NCI-H1092 (cell line): ENCODE measurements around the gene TSPAN10.
"Not testable (repeated sequence)": the region's sequence is repeated elsewhere in the genome, so short reads cannot be mapped to it uniquely, and the experiment has no call there.

ENCODE experiments used
- DNase-seq: peaks from one replicate; lab custom pipeline; 2025; lab: John Stamatoyannopoulos, UW

The TSPAN10 gene

DNA sequence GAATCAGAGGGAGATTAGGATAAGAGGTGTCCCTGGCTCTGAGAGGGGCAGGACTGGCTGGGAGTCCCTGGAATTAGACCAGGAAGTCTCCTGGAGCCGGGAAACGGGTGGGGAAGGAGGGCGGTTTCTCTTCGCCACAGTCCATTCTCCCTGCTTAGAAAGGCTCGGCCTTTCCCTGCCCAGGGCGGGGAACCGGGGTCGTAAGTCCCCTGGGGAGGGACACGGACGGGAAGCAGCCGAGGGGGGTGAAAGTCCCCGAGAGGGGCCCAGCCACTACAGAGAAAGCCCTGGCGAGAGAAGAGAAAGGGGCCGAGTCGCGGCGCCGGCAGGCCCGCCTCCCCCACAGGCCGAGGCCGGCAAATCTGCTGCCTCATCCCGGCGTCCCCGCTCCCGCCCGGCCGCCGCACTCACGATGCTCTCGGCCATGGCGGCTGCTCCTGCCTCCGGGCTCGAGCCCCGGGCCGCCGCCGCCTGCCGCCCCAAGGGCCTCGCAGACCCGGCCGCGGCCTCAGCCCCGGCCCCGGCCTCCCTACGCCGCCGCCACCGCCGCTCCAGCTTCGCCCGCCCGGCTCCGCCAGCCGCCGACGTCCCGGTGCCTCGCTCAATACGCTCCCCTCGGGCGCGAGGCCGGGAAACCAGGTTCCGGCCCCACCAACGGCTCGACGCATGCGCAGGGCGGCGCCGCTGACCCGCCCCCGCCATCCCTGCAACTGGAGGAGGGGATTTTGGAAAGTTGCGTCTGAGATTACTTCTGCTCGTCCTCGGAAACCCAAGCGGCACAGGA is at the start of gene TSPAN10, which contains the start of gene NPLOC4:
TSS of gene TSPAN10 (plus strand) at position 692 of the 784 bp plus-strand sequence. CDS start 5,217 bp downstream, outside the sequence.
TSS of gene NPLOC4 (minus strand) at position 608 of the 784 bp plus-strand sequence. CDS start at position 426, 182 bp downstream.
- DNase-seq: peak; percentile 61

DNA sequence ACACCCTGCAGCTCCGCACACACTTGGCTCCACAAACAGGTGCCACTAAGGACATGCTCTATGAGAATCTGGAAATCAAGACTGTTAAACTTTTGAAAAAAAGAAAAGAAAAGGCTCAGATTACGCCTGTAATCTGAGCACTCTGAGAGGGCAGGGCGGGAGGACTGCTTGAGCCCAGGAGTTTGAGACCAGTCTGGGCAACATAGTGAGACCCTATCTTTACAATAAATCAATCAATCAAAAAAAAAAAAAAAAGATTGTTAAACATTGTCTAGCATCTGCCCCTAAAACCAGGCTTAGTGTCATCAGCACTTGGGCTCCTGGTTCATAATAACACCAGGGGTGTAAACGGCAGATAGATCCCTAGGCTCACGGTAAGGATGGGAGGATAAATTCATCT is 47.4 kb upstream of the TSPAN10 start:
- DNase-seq: no peak

DNA sequence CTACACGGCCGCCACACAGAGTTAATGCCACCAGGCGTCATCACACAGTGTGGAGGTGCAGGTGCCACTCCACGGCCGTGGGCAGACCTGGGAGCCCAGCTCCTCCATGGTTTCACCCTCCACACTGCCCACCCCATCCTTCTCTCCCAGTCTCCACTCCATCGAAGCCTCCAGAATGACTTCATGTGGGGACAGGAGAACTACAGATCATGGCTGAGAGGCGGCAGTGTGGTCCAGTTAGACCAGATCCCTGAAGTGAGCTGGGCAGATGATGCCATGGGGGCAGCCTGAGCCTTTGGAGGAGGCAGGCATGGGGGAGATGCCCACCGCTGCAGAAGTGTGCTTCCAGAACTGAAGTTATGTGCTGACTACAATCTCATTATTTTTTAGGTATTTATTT is 46.9 kb upstream of the TSPAN10 start:
- DNase-seq: no peak

DNA sequence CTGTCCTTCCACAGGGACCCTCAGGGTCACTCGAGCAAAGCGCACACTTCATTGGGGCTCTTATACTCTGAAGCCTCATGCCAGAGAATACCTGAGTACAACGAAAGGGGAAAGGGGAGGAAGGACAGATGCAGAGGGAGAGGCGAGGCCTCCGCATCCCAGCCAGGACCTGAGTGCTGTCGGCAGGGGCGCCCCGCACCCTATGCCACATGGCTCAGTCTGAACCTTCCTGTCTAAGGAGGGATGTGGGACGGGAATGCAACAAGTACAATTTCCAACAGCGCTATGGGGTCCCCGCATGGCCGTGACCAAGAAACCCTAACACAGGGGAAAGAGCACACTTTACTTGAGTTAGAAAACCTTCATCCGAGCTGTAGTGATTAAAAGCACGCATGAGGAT is 45.0 kb upstream of the TSPAN10 start:
- DNase-seq: no peak

DNA sequence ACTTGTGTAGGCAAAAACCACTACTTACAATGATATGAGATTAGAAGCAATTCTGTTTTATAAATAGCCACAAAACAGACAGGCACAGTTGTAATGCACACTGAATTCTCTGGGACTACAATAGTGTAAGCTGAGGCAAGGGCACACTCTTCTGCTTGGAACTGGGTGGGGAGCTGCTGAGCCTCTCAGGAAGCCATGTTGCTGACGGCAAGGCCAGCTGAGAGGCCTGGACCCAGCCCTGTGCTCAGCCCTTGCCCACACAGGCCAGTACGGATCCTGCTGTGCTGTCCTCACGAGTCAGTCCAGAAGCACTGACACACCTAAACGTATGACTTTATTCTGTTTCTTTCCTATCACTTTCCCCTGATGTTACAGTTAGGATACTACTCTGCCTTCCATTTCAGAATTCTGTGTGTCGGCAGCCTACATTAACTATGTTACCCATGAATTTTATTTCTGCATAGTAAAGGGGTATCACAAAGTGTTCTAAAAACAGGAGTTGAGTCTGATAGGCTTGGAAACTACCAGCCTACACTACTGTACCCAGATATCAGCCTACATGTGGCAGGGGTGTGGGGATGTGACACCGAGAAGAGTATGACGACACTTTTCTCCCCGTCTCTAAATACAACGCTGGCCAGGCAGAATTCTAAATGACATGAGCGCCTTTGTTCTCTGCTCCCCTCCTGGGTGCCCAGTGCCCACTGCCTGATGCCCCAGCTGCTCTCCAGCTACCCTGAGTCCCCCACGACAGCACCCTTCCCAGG is 43.7 kb upstream of the TSPAN10 start:
- DNase-seq: no peak

DNA sequence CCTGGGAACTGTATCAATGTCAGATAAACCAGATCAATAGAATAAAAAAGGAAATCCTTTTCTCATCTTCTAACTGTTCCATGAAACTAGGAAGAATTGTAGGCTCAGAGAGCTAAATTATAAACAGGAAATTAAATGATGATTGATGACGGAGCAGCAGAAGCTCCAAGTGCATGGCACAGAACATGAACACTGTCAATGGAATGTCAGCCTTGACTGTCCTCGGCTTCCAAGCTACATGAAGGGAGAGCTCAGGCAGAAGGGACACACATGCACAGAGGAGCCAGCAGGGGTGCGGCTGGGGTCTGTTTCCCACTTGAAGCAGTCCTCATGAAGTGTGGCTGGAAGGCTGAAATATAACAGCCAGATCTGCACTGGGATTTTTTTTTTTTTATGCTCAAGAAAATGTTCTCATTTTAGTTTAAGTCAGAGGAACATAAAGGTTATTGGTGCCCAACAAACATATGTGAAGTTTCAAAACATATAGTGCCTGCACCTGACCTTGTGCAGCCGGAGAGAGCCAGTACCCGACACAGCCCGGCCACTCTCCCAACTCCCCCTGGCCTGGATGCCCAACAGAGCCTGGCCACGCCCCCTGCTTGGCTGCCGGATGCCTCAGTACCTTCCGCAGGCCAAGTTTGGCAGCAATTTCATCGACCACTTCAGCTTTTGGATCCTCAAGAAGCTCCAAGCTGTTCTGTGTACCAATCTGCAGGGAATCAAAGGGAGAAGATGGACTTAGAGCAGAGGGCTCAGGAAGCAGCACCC is 37.1 kb upstream of the TSPAN10 start:
- no peak for DNase-seq

DNA sequence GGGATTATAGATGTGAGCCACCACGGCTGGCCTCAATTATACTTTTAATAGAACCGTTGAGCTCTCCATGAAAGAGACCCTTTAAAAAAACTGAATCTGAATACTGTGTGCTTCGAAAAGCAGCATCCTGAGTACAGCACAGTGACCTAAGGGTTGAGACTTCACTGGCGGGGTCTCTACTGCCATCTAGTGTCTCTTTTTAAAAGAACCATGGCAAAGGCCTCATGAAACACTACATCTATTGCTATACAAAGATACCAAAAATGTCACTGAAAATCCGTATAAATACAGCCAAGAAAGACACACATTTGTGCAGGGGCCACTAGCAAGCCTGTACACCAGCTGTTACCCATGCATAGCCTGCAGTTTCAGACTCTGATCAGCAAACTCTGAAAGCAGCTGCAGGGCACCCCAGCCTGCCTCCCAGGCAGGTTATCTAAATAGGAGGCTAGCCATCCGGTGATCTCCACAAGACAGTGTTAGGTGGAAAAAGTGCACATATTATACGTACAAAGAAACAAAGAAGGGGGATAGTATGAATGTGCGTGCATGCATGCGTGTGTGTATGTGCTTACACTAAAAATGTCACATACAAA is 35.4 kb upstream of the TSPAN10 start:
- DNase-seq: peak; percentile 39

DNA sequence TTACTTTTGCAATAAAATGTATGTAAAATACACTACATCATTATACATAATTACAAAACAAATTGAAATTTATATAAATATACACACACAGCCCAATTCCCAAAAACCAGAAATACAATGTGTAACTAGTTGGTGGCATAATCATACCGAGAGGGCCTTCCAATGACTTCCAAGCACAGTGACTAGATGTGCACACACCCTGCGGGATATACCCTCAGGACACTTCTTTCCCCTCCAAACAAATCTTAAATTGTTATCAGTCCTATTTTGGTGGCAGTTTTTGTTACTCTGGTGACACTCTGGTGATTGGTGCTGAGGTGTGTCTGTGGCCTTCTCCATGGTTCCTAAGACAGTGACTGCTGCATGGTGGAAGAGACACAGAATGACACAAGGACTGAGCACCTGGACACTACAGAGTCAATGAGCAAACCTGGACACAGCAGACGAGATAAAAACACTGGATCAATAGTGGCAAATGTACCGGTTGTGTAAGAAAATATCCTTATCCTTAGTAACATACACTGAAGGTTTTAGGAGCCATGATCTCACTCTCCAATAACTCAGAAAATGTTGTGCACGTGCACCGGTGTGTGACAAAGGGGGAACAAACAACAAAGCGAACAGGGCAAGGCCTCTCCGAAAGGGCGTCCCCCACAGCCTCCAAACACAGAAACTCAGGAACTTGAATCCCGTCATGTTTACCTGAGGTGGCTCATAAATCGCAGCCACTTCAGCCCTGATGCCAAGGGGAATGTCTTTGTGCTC is 33.0 kb upstream of the TSPAN10 start:
- no peak for DNase-seq

DNA sequence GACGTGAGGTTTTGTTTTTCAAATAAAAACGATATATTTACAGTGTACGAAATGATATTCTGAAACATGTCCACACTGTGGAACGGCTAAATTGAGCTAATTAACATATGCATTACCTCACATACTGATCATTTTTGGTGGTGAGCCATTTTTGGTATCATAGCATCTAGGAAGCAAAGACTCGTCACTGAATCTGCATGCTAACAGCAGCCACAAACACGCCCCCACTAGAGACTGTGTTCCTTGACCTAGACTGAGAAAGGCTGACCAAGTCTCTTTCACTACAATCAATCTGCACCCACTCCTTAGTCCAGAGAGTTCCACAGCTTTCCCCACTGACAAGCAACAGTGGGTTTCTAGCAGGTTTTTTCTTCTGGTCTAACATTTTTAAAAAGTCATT is 29.6 kb upstream of the TSPAN10 start:
- no peak for DNase-seq

DNA sequence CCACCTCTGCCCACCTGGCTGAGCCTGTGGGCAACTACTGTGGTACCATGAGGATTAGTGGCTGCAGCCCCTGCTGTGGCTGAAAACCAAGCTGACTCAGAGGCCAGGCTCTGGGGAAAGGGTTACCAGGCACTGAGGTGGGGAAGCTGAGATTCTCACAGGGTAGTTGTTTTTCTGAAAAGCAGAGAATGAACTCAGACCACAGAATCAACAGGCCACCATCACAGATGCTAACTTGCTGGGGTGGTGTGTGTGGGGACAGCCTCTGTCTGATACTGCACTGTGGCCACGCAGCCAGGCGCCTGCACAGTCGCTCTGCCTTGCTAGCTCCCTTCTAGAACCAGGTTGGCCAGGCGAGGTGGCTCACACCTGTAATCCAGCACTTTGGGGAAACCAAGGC is 28.9 kb upstream of the TSPAN10 start:
- DNase-seq: no peak

DNA sequence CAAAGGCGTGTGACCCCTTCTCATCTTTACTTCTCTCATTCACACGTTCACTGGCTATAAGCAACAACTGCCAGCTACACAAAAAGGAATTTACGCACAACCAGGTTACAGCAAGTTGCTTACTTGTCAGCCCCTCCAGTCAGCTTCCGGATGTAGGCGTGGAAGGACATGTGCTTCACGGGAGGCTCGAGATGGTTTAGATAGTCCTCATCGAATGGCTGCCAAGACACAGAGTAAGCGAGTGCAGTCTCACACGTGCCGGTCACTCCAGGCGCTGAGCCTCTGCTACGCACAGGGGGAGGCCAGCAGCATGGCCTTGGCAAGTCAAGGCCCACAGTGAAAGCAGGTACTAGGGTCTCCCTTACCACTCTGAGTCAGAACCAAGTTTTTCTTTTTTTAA is 28.4 kb upstream of the TSPAN10 start:
- no peak for DNase-seq

DNA sequence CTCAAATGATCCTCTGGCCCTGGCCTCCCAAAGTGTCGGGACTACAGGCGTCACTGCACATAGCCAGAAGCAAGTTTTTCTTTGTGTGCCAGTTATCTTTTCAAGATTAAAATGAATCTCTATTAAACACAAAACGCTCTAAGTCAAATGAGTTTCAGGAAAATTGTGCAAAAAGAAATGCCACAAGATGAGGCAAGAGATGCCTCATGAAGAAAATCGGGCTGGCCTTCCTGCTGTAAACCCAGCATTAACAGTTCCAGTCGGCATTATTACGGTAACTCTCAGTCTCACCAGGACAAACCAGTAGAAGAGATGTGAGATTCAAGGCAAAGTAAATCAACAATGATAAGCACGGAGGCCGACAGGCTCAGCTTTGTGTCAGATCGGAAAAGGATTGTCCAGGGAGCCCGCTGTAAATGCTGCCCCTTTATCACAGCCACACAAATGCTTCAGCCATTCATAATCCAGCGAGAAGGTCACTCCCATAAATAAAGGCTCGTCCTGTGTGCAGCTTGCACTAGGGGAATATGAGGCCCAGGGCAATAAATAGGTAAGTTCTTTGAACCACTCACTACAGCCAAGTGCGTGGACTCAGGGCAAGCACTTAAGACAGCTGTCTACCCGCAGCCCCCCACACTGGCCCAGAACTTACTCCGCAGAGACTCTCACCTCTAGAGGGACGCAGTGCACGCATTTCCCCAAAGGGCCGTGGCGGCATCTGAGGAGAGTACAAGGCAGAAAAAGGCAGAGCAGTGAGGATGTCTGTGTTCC is 27.3 kb upstream of the TSPAN10 start:
- DNase-seq: no peak

DNA sequence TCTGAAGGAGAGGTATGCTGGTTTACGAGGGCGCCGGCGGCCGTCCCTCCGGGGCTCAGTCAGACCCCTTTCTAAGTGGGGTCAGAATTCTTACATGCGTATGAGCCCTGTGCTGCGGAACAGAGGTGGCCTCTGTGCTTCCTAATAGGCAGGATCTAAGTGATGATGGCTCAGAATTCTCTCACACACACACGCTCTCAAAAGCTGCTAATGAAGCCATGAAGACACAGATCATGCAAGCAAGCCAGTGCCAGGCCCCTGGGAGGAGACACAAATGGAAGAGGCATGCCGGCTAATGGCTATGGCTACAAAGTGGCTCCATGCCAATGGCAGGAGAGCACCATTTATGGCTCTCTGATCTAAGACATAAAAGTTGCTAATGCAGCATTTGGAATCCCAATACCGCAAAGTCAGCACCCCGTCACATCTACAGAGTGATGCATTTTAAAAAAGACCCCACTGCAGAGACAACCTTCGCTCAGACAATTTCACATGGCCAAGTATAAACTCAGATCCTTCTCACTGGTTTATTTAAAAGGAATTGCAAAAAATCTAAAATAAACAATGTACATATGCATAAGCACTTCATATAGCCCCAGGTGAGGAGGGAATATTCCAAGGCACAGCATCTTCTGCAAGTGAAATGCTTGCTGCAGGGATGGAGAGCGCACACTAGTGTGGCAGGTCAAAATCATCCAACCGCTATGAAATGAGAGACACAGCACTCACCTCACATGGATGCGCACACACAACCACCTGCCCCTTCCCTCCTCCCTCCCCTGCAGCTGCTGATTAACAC is 24.6 kb upstream of the TSPAN10 start:
- DNase-seq: no peak

DNA sequence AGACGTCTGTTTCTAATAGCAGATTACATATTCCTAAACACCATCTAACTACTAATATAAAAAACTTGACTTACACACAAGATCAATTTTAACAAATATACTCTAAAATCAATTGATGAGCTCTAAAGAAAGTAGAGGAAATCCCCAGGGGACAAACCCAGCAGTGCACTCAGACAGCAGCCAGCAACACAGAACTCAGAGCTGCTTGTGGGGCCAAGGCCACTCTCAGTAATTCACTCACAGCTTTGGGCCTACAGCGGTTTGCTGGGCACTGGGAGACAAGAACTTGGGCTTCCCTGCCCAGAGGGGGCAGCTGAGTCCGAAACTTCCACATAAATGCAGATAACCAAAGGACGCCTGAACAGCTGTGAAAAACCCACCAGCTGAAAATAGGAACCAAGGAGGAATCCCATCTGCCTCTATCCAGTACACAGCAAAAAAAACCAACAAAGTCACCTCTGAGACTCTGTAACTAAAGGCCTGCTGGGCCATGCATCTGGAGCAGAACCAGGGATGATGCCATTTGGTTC is 21.5 kb upstream of the TSPAN10 start:
- DNase-seq: no peak

DNA sequence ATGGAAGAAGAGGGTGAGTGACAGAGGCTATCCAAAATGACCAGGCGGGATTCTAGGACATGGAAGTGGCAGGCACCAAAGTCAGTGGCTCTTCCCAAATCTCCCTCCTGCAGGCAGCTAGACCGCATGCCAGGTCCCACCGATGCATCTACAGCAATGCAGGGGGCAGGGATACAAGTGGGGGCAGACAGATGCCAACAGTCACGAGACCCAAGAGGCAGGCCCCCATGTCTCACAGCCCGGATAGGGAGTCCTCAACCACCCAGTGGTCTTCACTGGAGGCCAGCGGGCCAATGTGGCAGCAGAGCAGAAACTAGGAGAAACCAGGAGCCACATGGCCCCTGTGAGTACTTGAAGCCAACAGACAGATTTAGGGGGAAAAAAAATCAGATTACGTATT is 20.1 kb upstream of the TSPAN10 start:
- no peak for DNase-seq

DNA sequence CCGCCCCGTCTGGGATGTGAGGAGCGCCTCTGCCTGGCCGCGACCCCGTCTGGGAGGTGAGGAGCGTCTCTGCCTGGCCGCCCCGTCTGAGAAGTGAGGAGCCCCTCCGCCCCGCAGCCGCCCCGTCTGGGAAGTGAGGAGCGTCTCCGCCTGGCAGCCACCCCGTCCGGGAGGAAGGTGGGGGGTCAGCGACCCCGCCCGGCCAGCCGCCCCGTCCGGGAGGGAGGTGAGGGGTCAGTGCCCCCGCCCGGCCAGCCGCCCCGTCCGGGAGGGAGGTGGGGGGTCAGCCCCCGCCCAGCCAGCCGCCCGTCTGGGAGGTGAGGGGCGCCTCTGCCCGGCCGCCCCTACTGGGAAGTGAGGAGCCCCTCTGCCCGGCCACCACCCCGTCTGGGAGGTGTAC is 18.7 kb upstream of the TSPAN10 start:
- not testable (repeated sequence) for DNase-seq

DNA sequence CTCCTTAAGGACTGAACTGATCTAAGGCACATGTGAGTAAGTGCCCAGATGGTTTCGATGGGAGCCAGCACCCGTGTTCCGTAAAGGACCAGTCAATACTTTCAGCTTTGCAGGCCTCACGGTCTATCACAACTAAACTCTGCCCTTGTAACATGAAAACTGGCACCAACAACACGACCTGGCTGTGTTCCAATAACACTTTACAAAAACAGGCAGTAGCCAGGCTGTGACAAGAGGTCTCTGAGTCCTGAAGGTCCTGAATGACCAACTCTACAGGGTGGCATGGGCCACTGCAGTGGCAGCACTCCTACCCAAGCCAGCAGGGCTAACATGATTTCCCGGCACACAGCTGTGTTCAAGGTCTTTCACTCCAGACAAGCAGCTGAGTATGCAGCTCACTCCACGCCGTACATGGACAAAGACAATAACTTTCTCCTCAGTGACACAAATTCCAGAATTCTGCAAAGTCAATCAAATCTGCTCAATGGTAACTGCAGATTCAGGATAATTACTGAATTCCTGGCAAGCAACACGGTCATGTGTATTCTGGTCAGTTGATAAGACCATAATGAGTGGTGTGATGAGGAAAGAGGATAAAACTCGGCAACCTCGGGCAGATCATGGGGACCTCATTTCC is 15.4 kb upstream of the TSPAN10 start:
- DNase-seq: no peak

DNA sequence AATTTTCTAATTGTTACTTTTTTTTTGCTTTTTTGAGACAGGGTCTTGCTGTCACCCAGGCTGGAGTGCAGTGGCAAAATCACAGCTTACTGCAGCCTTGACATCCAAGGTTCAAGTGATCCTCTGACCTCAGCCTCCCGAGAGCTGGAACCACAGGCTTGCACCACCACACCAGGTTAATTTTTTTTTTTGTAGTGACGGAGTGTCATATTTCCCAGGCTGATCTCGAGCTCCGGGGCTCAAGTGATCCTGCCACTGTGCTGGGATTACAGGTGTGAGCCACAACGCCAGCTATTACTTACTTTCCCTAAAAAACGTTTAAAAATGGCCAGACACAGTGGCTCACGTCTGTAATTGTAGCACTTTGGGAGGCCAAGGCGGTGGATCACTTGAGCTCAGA is 6.7 kb upstream of the TSPAN10 start:
- no peak for DNase-seq

DNA sequence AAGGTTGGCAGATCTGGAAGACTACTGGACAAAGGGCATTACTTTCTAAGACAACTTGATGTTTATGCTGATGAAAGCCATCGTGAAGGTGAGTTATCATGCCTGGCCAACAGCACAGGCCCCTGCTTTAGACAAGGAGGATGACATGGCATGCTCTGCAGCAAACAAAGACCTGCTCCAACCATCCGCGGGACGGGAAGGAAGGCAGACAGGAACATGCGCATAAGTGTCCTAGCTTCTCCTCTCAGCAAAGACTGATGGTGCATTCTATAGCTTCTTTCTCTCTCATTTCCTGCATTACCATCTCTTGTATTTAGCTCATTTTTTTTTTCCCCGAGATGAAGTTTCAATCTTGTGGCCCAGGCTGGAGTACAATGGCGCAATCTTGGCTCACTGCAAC is 5.5 kb upstream of the TSPAN10 start:
- no peak for DNase-seq
